Measurements from ENCODE around the gene NKX6-2. TPM values are rescaled to one million over a fixed set of nuclear protein-coding genes. Genes with fewer than 3 reads are reported as not detected.

NKX6-2 gene
- total RNA-seq, 4 donors from 2014 or later: not detected

DNA sequence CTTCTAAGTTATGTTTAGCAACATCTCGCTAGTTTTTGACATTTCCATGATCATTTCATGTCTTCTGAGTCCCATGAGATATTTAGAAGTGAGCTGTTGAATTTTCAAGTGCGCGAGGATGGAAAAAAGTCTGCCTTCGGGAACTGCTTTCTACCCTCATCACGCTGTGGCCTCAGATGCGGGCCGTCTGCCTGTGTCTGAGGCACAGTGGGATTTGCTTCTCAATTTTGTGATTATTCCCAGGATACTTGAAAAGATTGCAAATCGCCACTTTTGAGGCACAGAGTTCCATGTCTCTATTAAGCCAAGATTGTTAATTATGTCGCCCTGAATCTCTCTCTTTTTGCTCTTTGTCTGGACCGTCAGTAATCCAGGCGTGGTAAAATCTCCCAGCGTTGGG lies 30.8 kb upstream of the NKX6-2 start:
- Histone ChIP-seq H3K27me3 (peaks cover 76% of the 10 kb centered on the region), H3K9me3 (peaks cover 0 to 6% (median 0%) of the 10 kb centered on the region in 3 donors), H3K27ac (no peak overlapping the region), H3K36me3 (no peaks in the 10 kb centered on the region), H3K4me3 (no peak overlapping the region), H3K4me1 (no peaks in the 10 kb centered on the region)
- no peak for ATAC-seq
- no peak for TF ChIP-seq POLR2AphosphoS5 (IDR thresholded peaks at IDR 0.05)
- no peak for TF ChIP-seq EP300 (IDR thresholded peaks at IDR 0.05)
- TF ChIP-seq POLR2A (IDR thresholded peaks at IDR 0.05): no peak
- TF ChIP-seq, protein P1, sequence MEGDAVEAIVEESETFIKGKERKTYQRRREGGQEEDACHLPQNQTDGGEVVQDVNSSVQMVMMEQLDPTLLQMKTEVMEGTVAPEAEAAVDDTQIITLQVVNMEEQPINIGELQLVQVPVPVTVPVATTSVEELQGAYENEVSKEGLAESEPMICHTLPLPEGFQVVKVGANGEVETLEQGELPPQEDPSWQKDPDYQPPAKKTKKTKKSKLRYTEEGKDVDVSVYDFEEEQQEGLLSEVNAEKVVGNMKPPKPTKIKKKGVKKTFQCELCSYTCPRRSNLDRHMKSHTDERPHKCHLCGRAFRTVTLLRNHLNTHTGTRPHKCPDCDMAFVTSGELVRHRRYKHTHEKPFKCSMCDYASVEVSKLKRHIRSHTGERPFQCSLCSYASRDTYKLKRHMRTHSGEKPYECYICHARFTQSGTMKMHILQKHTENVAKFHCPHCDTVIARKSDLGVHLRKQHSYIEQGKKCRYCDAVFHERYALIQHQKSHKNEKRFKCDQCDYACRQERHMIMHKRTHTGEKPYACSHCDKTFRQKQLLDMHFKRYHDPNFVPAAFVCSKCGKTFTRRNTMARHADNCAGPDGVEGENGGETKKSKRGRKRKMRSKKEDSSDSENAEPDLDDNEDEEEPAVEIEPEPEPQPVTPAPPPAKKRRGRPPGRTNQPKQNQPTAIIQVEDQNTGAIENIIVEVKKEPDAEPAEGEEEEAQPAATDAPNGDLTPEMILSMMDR (IDR thresholded peaks at IDR 0.05): no peak
- WGBS, 2 donors (ENCODE audit: low coverage in 1 of 2): 78 to 83% methylated on average over 12 of the region's 12 CpGs

- TF ChIP-seq EP300 (IDR thresholded peaks at IDR 0.05) (no peak), POLR2A (IDR thresholded peaks at IDR 0.05) (no peak), POLR2AphosphoS5 (IDR thresholded peaks at IDR 0.05) (no peak)
- TF ChIP-seq, protein P1 (IDR thresholded peaks at IDR 0.05): no peak
- Histone ChIP-seq H3K27me3 (peaks cover 87% of the 10 kb centered on the region), H3K4me1 (no peaks in the 10 kb centered on the region), H3K36me3 (no peaks in the 10 kb centered on the region), H3K4me3 (no peak overlapping the region), H3K9me3 (peaks cover 0 to 6% (median 0%) of the 10 kb centered on the region in 3 donors), H3K27ac (no peak overlapping the region)
- ATAC-seq: no peak
- 59 to 63% methylated on average over 2 to 6 of the region's 18 CpGs for WGBS, 2 donors (ENCODE audit: low coverage in 1 of 2)
Measured at GRCh38 chr10:132815168-132815857, 29.4 kb upstream of the NKX6-2 start.

DNA sequence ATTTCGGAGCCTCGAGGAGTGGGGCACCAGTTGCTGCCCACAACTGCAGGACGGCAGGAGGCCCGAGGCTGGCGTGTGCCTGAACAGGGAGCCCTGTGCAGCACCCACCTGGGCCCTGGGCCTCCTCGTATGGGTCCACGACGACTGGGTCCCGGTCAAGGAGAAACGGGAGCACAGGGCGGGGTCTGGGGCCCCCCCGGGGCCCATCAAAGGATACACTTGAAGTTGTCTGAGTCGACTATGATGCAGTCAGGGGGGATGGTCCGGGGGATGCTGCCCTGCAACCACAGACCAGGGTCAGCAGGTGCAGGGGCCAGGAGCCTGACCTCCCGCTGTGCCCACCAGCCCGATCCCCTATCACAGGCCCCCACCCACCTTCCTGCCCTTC lies 28.5 kb upstream of the NKX6-2 start:
- peaks cover 93% of the 10 kb centered on the region for H3K27me3 ChIP-seq
- 58% methylated on average over 5 of the region's 16 CpGs; no CpG with 5 or more reads in 1 of the 2 donors for WGBS, 2 donors (ENCODE audit: low coverage in 1 of 2)
- no peak overlapping the region for H3K27ac ChIP-seq

GRCh38 chr10:132813560-132814468 lies 27.9 kb upstream of the NKX6-2 start:
- TF ChIP-seq EP300 (IDR thresholded peaks at IDR 0.05) (no peak), POLR2AphosphoS5 (IDR thresholded peaks at IDR 0.05) (no peak), POLR2A (IDR thresholded peaks at IDR 0.05) (no peak)
- TF ChIP-seq, protein P1 (IDR thresholded peaks at IDR 0.05): no peak
- Histone ChIP-seq H3K4me1 (no peaks in the 10 kb centered on the region), H3K27ac (no peak overlapping the region), H3K36me3 (no peaks in the 10 kb centered on the region), H3K4me3 (no peak overlapping the region), H3K27me3 (peaks cover 95% of the 10 kb centered on the region), H3K9me3 (no peaks in the 10 kb centered on the region)
- WGBS, 2 donors (ENCODE audit: low coverage in 1 of 2): 49 to 62% methylated on average over 9 to 10 of the region's 28 CpGs
- ATAC-seq: no peak

More for the DNA sequence above, 28.5 kb upstream of the NKX6-2 start:
- TF ChIP-seq, protein P1 (IDR thresholded peaks at IDR 0.05): no peak
- TF ChIP-seq POLR2A (IDR thresholded peaks at IDR 0.05) (no peak), POLR2AphosphoS5 (IDR thresholded peaks at IDR 0.05) (no peak), EP300 (IDR thresholded peaks at IDR 0.05) (no peak)
- H3K36me3 ChIP-seq: no peaks in the 10 kb centered on the region
- H3K9me3 ChIP-seq: peaks cover 0 to 4% (median 0%) of the 10 kb centered on the region in 3 donors
- ATAC-seq: no peak
- no peaks in the 10 kb centered on the region for H3K4me1 ChIP-seq
- H3K4me3 ChIP-seq: no peak overlapping the region

Data from gastroesophageal sphincter (tissue), 4 donors.